Measurements from ENCODE around the gene ANKRD16.
A peak's percentile ranks its signal among the peaks of the same experiment; 100 is the strongest.
"Not testable (repeated sequence)": the region's sequence is repeated elsewhere in the genome, so short reads cannot be mapped to it uniquely, and the experiment has no call there.

ANKRD16 gene

GRCh38 chr10:5903563-5903962 is 13.9 kb upstream of the ANKRD16 start:
- no peak for DNase-seq (ENCODE audit: low read depth, low spot score)

GRCh38 chr10:5902511-5903274 is 13.0 kb upstream of the ANKRD16 start:
- DNase-seq (ENCODE audit: low read depth, low spot score) = no peak

DNA sequence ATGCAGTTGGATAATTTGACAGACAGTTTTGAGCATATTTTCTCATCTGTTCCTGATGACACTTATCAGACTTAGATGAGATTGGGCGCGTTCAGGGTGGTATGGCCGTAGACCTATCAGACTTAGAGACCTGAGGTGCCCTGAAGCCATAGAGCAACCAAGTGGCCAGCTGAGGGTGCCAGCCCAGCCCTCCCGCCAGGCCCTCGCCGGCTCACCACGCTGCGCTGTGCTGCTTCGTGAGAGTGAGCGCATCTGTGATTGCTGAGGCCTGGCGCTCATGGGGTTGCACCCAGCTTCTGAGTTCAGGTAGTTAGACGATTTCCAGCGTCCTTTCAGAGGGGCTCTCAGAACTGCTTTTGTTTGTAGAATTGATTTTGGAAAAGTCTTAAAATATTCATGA is 10.6 kb upstream of the ANKRD16 start:
- no peak for DNase-seq (ENCODE audit: low read depth, low spot score)

GRCh38 chr10:5898163-5898562 is 8.5 kb upstream of the ANKRD16 start:
- DNase-seq (ENCODE audit: low read depth, low spot score) = no peak

- no peak for DNase-seq (ENCODE audit: low read depth, low spot score)
Observed at GRCh38 chr10:5897504-5897903, 7.8 kb upstream of the ANKRD16 start.

- no peak for DNase-seq (ENCODE audit: low read depth, low spot score)
Observed at GRCh38 chr10:5897053-5897340, 7.3 kb upstream of the ANKRD16 start.

DNA sequence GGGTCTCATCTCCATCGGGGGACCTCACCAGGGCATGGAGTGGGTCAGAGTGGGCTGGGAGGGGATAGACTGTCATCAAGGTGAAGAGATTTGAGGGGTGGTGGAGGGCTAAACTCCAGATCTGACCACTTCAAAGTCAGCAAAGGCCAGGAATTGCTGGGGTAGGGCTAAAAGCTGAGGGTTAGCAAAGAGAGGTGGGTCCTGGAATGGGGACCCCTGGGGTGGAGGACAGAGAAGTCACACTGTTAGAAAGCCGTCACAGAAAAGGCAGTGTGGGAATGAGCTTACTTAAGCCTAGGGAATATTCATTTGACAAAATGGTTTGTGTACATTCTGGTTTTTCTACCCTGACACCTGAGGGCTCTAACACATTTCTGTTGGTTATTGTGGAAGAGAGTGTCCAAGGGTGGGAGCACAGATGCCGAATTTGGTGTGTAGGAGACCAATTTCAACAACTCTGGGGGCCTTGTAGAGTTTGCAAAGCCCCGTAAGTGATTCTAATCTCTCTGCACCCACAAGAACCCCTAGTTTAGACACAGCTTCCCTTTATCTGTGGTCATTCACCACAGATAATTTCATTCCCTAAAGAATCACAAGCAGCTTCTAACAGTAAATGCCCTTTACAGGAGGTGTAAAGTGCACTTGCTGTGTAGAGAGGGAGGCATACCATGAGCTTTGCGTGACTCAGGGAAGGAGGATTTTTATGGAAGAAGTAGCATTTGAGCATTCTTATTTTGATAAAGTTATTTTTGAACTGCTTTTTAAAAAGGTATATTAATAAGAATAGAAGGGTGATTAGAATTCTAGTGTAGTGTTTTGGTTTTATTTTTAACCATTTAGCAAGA is 6.7 kb upstream of the ANKRD16 start:
- DNase-seq (ENCODE audit: low read depth, low spot score) = no peak

DNA sequence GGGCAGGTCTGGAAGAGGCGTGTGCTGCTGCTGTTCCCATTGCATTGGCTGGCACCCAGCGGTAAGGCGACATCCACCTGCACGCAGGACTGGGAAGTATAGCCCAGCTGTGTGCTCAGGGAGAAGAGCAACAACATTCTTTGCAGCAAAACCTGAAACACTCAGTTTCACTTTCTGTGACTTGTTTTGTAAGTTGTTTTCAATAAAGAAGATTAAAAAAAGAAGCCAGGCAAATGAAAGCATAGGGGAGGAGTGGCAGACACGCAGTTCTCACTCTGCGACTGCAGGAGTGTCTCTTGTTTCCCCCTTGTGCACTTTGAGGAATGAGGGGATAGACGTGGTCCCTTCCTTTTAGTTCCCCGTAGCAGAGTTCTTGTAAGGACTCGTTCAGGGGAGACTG is 6.1 kb upstream of the ANKRD16 start:
- DNase-seq (ENCODE audit: low read depth, low spot score) = no peak

GRCh38 chr10:5895365-5895764 is 5.7 kb upstream of the ANKRD16 start:
- DNase-seq (ENCODE audit: low read depth, low spot score) = no peak

- DNase-seq (ENCODE audit: low read depth, low spot score) = no peak
Observed at GRCh38 chr10:5894873-5895272, 5.2 kb upstream of the ANKRD16 start.

GRCh38 chr10:5894403-5894802 is 4.7 kb upstream of the ANKRD16 start:
- DNase-seq (ENCODE audit: low read depth, low spot score) = no peak

DNA sequence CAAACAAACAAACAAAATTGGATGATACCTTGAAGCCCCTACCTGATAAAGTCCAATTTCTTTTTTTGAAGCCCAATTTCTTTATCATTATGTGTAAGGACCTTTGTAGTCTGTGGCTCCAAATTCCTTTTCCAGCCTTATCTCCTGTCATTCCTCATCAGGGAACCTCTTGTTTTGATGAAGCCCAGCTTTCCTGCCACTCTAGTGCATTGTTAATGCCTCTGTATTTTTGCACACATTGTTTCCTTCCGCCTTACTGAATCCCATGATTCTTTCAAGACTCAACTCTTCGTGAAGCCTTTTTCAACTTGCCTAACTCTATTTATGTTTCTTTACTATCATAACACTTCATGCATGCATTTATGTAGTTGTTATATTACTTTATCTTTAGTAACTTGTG is 3.6 kb upstream of the ANKRD16 start:
- no peak for DNase-seq (ENCODE audit: low read depth, low spot score)

DNA sequence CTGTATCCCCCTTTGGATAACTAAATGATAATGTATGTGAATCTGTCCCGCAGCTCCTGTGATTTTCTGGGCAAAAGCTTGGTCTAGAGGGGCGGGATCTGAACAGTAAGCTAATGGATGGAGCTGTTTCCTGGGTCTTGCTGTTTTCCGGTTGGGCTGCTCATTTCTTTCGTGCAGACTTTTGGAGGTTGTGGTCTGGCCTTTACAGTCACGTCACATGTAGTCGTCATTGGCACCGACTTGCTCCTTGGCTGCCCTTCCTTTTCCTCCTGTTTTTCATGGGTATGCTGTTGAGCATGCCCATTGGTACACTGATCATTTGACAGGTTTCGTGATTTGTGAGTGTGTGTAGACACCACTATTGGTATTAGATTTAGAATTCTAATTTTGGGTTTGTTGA is 2.3 kb upstream of the ANKRD16 start:
- DNase-seq (ENCODE audit: low read depth, low spot score) = no peak

GRCh38 chr10:5891009-5891408 is 1.3 kb upstream of the ANKRD16 start:
- DNase-seq (ENCODE audit: low read depth, low spot score) = no peak

- DNase-seq (ENCODE audit: low read depth, low spot score) = peak; percentile 40
Observed at GRCh38 chr10:5890452-5890915, 791 bp upstream of the ANKRD16 start.

DNA sequence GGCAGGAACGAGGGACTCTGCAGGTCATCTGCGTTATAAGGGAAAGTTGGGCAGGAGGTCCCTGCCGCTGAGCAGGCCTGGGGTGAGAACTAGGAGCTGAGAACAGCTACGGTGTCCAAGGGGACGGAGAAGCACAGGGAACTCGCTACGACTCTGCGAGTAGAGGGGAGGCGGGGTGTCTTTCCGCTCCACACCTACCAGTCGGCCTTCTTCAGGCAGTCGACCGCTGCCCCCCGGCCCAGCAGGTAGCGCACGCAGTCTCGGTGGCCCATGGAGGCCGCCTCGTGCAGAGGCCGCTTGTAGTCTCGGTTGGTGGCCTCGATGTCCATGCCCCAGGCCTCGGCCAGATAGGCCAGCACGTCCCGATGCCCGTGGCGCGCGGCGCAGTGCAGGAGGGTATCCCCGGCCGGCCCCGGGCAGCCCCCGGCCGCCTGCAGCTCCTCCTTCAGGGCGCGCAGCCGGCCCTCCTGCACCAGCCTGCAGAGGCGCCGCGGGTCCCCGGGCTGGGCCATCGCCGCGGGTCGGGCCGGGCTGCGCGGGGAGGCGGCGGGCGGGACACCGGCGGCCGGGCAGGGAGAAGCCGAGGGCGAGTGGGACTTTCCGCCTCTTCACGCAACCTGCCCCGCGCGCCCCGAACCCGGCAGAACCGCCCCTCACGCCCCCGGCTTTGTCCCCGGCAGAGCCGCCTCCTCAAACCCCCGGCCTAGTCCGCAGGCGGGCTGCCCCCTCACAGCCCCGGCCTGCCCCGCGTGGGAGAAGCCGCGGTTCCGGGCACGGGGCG is 660 bp downstream of the ANKRD16 start:
- DNase-seq (ENCODE audit: low read depth, low spot score) = peak; percentile 71

GRCh38 chr10:5888351-5888750 is 1.3 kb downstream of the ANKRD16 start:
- DNase-seq (ENCODE audit: low read depth, low spot score) = no peak

- DNase-seq (ENCODE audit: low read depth, low spot score) = no peak
Observed at GRCh38 chr10:5887641-5888040, 2.1 kb downstream of the ANKRD16 start.

- DNase-seq (ENCODE audit: low read depth, low spot score) = no peak
Observed at GRCh38 chr10:5887029-5887428, 2.7 kb downstream of the ANKRD16 start.

DNA sequence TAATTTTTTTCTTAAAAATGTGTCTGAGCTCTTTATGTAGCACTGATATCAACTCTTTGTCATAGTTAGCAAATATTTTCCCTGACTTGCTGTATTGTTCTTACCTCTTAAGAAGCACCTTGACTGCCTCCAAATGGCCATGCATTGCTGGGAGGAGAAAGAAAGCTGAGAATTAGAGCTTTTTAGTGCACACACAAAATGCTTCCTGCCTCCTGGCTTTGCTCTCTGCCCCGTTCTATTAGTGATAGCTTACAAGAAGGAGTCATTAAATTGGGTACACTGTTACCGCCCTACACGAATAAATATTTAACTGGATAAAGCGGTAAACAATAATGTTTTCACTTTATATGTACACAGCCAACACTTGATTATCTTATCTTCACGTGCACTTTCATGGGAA is 4.1 kb downstream of the ANKRD16 start:
- no peak for DNase-seq (ENCODE audit: low read depth, low spot score)

DNA sequence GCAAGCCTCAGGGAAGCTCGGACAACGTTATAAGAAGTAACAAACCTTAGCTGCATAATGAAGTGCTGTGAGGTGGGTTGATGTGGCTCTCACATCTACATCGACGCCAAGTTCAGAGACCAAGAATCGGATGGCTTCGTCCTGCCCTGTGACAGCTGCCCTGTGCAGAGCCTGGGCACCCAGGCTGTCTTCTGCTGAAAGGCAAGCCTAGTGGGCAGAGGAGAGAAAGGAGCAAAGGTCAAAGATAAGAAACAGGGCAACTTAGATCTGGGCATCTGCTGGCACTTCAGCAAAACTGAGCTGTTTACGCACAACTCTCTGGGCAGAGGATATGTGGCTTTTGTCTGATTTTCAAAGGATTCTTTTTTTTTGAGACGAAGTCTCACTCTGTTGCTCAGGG is 6.7 kb downstream of the ANKRD16 start:
- DNase-seq (ENCODE audit: low read depth, low spot score) = no peak

DNA sequence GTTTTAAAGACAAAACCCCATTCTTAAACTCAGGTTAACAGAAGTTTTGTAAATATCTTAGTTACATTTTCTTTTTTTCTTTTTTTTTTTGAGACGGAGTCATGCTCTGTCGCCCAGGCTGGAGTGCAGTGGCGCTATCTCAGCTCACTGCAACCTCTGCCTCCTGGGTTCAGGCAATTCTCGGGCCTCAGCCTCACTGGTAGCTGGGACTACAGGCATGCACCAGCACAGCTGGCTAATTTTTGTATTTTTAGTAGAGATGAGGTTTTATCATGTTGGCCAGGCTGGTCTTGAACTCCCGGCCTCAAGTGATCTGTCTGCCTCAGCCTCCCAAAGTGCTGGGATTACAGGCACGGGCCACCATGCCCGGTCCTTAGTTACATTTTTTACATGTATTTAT is 12.7 kb downstream of the ANKRD16 start:
- not testable (repeated sequence) for DNase-seq (ENCODE audit: low read depth, low spot score)
